ENCODE measurements around the gene CFHR4. TPM values are rescaled to one million over a fixed set of nuclear protein-coding genes. Genes with fewer than 3 reads are reported as not detected.
"Not testable (repeated sequence)": the region's sequence is repeated elsewhere in the genome, so short reads cannot be mapped to it uniquely, and the experiment has no call there.

Gene CFHR4
- not detected for polyA plus RNA-seq

- H3K27ac ChIP-seq (ENCODE audit: low read depth, low read length) = no peak within 1 kb of the TSS
Measured at GRCh38 chr1:196887515-196888239, at the start of gene CFHR4. Gene CFHR4 (plus strand): TSS chr1:196888052. CDS start chr1:196888151, 99 bp downstream.

GRCh38 chr1:196849613-196850492, 38.0 kb upstream of the CFHR4 start:
- 55 to 79% (median 63%) methylated on average over 2 to 4 of the region's 4 CpGs for WGBS, 3 donors

GRCh38 chr1:196856053-196856452, 31.8 kb upstream of the CFHR4 start:
- WGBS, 3 donors = 67 to 85% (median 84%) methylated on average over 6 of the region's 6 CpGs
- no peak overlapping the region for H3K27ac ChIP-seq (ENCODE audit: low read depth, low read length)

More at GRCh38 chr1:196849613-196850492, 38.0 kb upstream of the CFHR4 start:
- not testable (repeated sequence) for H3K27ac ChIP-seq (ENCODE audit: low read depth, low read length)

- H3K27ac ChIP-seq (ENCODE audit: low read depth, low read length) = no peak overlapping the region
- WGBS, 3 donors = 81 to 85% (median 83%) methylated on average over 2 of the region's 2 CpGs
Measured at GRCh38 chr1:196857188-196857587, 30.7 kb upstream of the CFHR4 start.

GRCh38 chr1:196858811-196859210, 29.0 kb upstream of the CFHR4 start:
- H3K27ac ChIP-seq (ENCODE audit: low read depth, low read length) = no peak overlapping the region
- WGBS, 3 donors = 75 to 79% (median 76%) methylated on average over 3 of the region's 3 CpGs

GRCh38 chr1:196860323-196860884, 27.4 kb upstream of the CFHR4 start:
- 82 to 93% (median 93%) methylated on average over 1 of the region's 1 CpG for WGBS, 3 donors
- H3K27ac ChIP-seq (ENCODE audit: low read depth, low read length) = no peak overlapping the region

- 24 to 75% (median 63%) methylated on average over 2 of the region's 2 CpGs for WGBS, 3 donors
Measured at GRCh38 chr1:196861429-196861828, 26.4 kb upstream of the CFHR4 start.

GRCh38 chr1:196866974-196867373, 20.9 kb upstream of the CFHR4 start:
- WGBS, 3 donors = 84 to 93% (median 90%) methylated on average over 1 of the region's 1 CpG
- H3K27ac ChIP-seq (ENCODE audit: low read depth, low read length) = no peak overlapping the region

More at GRCh38 chr1:196861429-196861828, 26.4 kb upstream of the CFHR4 start:
- no peak overlapping the region for H3K27ac ChIP-seq (ENCODE audit: low read depth, low read length)

- WGBS, 3 donors = 83 to 94% (median 90%) methylated on average over 4 of the region's 4 CpGs
- H3K27ac ChIP-seq (ENCODE audit: low read depth, low read length) = no peak overlapping the region
Measured at GRCh38 chr1:196873385-196873784, 14.5 kb upstream of the CFHR4 start.

- 92 to 98% (median 95%) methylated on average over 3 of the region's 3 CpGs for WGBS, 3 donors
Measured at GRCh38 chr1:196875935-196876334, 11.9 kb upstream of the CFHR4 start.

GRCh38 chr1:196877964-196878363, 9.9 kb upstream of the CFHR4 start:
- H3K27ac ChIP-seq (ENCODE audit: low read depth, low read length) = no peak overlapping the region
- WGBS, 3 donors = 0 to 8% (median 7%) methylated on average over 29 of the region's 29 CpGs

More at GRCh38 chr1:196875935-196876334, 11.9 kb upstream of the CFHR4 start:
- H3K27ac ChIP-seq (ENCODE audit: low read depth, low read length) = no peak overlapping the region

GRCh38 chr1:196886560-196886959, 1.3 kb upstream of the CFHR4 start:
- 70 to 87% (median 79%) methylated on average over 4 of the region's 4 CpGs for WGBS, 3 donors

GRCh38 chr1:196890668-196891067, 2.8 kb downstream of the CFHR4 start:
- WGBS, 3 donors = 61 to 68% (median 68%) methylated on average over 6 of the region's 6 CpGs
- no peak overlapping the region for H3K27ac ChIP-seq (ENCODE audit: low read depth, low read length)

More at GRCh38 chr1:196886560-196886959, 1.3 kb upstream of the CFHR4 start:
- not testable (repeated sequence) for H3K27ac ChIP-seq (ENCODE audit: low read depth, low read length)

- WGBS, 3 donors = 70 to 80% (median 80%) methylated on average over 6 of the region's 6 CpGs
- H3K27ac ChIP-seq (ENCODE audit: low read depth, low read length) = no peak overlapping the region
Measured at GRCh38 chr1:196891251-196891650, 3.4 kb downstream of the CFHR4 start.

GRCh38 chr1:196896355-196896754, 8.5 kb downstream of the CFHR4 start:
- WGBS, 3 donors = 50 to 74% (median 72%) methylated on average over 8 of the region's 8 CpGs
- no peak overlapping the region for H3K27ac ChIP-seq (ENCODE audit: low read depth, low read length)

GRCh38 chr1:196897158-196897828, 9.4 kb downstream of the CFHR4 start:
- WGBS, 3 donors = 10 to 20% (median 19%) methylated on average over 26 of the region's 26 CpGs
- H3K27ac ChIP-seq (ENCODE audit: low read depth, low read length) = no peak overlapping the region

GRCh38 chr1:196902344-196902743, 14.5 kb downstream of the CFHR4 start:
- 81% methylated on average over 2 of the region's 2 CpGs for WGBS, 3 donors
- H3K27ac ChIP-seq (ENCODE audit: low read depth, low read length) = no peak overlapping the region

- 94 to 99% (median 98%) methylated on average over 2 of the region's 2 CpGs for WGBS, 3 donors
- H3K27ac ChIP-seq (ENCODE audit: low read depth, low read length) = no peak overlapping the region
Measured at GRCh38 chr1:196910215-196910614, 22.4 kb downstream of the CFHR4 start.
